PFSK-1 (cell line): ENCODE data around the gene PXK.

Experiments
- FOXP2 ChIP-seq: optimal IDR thresholded peaks from 2 replicates; pipeline ENCODE3; 2011; ENCODE audit warnings: borderline replicate concordance, control low read depth, inconsistent platforms; ENCODE audit not compliant: insufficient read depth; ENCODE audit errors: extremely low read length, extremely low read depth
- POLR2AphosphoS5 ChIP-seq: IDR thresholded peaks from 2 replicates; pipeline ENCODE4 v1.6.1; 2012; ENCODE audit warnings: low read depth, mild to moderate bottlenecking, control low read depth, low read length, moderate library complexity
- SIN3A ChIP-seq: IDR thresholded peaks from 2 replicates; pipeline ENCODE4 v1.6.1; 2012; ENCODE audit warnings: mild to moderate bottlenecking, low read length, moderate library complexity, borderline replicate concordance; ENCODE audit not compliant: insufficient read depth
- TAF1 ChIP-seq: IDR thresholded peaks from 2 replicates; pipeline ENCODE4 v1.6.1; 2012; ENCODE audit warnings: low read length, control low read depth, borderline replicate concordance; ENCODE audit not compliant: insufficient read depth
- TF ChIP-seq, protein P1 (sequence below), 2 experiments: IDR thresholded peaks; 2 replicates each; pipeline versions ENCODE4 v1.6.1 to v1.8.0; 2011 to 2012; ENCODE audit warnings: low read depth in 2 of 2, low read length in 2 of 2, control low read depth in 1 of 2, inconsistent platforms in 1 of 2, mild to moderate bottlenecking in 1 of 2, moderate library complexity in 1 of 2; ENCODE audit not compliant: insufficient read depth in 1 of 2

The PXK gene

DNA sequence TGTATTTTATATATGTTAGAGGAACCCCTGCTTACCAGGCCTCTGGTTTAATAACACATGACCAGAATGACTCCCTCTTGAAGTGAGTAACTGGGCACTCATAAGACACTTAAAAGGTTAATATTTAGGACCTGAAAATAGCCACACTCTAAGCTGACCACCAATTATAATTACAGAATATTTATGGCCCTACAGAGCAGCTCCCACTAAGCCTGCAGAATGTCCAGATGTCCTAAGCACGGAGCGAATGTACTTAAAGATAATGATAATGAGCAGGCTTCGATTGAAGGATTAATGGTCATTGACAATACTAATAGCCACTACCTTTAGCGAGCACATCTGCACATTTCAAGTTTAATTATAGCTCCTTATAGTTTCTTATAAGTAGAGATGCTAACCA lies 136.4 kb downstream of the PXK start:
- TF ChIP-seq TAF1, result no peak
- TF ChIP-seq, protein P1, sequence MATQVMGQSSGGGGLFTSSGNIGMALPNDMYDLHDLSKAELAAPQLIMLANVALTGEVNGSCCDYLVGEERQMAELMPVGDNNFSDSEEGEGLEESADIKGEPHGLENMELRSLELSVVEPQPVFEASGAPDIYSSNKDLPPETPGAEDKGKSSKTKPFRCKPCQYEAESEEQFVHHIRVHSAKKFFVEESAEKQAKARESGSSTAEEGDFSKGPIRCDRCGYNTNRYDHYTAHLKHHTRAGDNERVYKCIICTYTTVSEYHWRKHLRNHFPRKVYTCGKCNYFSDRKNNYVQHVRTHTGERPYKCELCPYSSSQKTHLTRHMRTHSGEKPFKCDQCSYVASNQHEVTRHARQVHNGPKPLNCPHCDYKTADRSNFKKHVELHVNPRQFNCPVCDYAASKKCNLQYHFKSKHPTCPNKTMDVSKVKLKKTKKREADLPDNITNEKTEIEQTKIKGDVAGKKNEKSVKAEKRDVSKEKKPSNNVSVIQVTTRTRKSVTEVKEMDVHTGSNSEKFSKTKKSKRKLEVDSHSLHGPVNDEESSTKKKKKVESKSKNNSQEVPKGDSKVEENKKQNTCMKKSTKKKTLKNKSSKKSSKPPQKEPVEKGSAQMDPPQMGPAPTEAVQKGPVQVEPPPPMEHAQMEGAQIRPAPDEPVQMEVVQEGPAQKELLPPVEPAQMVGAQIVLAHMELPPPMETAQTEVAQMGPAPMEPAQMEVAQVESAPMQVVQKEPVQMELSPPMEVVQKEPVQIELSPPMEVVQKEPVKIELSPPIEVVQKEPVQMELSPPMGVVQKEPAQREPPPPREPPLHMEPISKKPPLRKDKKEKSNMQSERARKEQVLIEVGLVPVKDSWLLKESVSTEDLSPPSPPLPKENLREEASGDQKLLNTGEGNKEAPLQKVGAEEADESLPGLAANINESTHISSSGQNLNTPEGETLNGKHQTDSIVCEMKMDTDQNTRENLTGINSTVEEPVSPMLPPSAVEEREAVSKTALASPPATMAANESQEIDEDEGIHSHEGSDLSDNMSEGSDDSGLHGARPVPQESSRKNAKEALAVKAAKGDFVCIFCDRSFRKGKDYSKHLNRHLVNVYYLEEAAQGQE (IDR thresholded peaks at IDR 0.05; ENCODE audit: insufficient read depth in 1 of 2, low read depth in 2 of 2, low read length in 2 of 2), result no peak
- TF ChIP-seq POLR2AphosphoS5, result no peak
- no peak for TF ChIP-seq FOXP2
- no peak for TF ChIP-seq SIN3A

DNA sequence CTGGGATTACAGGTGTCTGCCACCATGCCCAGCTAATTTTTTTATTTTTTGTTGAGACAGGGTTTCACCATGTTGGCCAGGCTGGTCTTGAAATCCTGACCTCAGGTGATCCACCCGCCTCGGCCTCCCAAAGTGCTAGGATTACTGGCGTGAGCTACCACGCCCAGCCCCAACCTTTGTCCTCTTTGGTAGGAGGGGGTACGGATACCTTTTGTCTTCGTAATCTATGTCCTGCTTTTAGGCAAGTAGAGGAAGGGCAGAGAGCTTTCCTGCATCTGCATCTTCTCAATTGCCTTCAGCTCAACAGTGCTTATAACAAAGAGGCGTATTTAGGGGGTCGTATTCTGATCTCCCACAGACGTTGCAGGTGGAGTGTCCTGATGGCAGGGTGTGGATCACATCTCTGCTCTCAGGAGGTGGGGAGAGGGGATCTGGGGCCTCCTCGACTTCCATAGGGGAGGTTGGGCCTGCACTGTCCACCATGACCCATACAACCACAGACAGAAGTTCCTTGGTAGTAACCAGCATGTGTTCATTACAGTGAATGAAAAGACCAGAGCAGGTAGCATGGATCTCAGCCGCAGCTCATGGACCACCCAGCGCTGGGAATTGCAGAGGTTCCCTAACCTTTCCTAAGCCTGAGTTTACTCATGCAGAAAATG lies 137.8 kb downstream of the PXK start:
- TF ChIP-seq TAF1, result no peak
- no peak for TF ChIP-seq POLR2AphosphoS5
- TF ChIP-seq SIN3A, result no peak
- TF ChIP-seq, protein P1 (IDR thresholded peaks at IDR 0.05; ENCODE audit: insufficient read depth in 1 of 2, low read depth in 2 of 2, low read length in 2 of 2), result no peak
- no peak for TF ChIP-seq FOXP2

DNA sequence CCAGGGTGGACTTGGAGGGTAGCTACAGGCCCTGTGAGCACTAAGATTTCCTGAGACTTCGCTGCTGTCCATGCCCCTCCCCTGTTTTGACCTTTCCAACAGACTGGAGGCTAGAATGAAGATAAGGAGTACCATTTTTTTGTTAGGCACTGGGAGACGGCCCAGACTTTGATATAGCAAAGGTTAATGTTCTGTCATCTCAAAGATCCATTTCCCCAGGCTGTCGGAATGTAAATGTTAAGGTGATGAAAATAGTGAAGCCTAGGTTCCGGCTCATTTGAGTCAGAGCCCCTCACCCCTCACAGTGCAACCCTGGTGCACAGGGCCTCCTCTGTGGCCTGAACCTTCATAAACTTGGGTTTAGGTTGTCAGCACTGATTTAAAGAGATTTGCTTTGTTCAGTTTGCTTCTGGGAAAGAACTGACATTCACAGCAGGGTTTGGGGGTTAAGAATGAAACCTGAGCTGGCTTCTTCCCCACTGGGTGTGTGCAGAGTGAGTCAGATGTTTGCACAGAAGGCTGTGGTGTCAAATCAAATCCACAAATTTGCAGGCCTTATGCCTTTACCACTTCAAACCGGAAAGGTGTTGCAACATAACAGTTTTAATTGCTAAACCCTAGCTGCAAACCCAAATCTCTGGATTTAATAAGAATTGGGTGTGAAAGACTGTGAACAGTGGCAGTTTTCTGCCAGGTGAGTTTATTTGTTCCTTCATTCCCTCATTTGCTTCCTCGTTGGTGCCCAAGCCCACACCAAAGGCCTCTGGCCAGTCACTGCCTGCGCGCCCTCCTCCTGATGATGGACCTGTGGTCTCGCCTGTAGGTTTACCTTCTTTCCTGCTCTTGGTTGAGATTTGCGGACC lies 138.6 kb downstream of the PXK start:
- TF ChIP-seq FOXP2 (peak; percentile 56), SIN3A (0 out of 2 replicates have a peak, but pooled peaks have one; percentile 15), TAF1 (peak; percentile 40; the same call in 1 of the 2 replicates), POLR2AphosphoS5 (no peak)
- TF ChIP-seq, protein P1 (IDR thresholded peaks at IDR 0.05; ENCODE audit: insufficient read depth in 1 of 2, low read depth in 2 of 2, low read length in 2 of 2), result no peak

DNA sequence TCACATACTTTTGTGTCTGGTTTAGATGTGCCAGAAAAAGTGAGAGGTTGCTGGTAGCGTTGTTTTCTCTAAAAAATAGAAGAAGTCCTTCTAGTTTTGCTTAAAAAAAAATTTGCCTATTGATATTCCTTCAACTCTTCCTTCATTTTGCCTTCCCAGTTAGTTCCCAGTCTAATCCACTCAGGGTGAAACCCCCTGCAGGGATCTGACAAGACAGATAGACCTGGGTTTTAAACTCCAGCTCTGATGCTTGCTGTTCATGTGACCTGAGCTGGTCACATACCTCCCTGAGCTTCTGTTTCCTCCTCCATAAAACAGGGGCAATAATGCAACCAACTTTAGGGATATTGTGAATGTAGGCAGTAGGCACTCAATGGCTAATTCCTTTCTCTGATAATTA lies 140.6 kb downstream of the PXK start:
- TF ChIP-seq POLR2AphosphoS5, result no peak

DNA sequence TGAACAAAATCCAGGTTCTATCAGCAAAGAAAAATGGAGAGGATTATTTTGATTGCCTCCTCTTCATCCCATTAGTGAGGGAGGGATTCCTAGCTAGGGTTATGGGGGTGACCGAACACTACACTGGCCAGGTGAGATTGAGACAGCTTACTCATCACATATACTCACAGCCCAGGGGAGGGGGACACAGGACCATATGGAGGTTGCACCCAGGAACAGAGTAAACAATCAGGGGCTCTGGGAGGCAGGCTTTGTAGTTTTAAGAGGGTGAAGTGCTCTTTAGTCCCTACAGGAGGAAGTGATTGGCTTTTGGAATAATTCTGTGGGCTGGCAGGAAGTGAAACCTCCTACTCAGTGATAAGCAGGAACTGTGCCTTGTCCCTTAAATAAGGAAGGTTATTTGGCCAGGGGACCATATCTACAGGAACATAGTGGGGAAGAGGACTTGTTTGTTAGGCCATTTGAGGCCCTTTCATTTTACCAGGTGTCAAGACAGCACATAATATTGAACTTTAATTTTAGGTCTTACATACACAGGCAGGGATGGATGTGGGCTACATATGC lies 141.7 kb downstream of the PXK start:
- TF ChIP-seq FOXP2 (no peak), SIN3A (no peak), POLR2AphosphoS5 (no peak), TAF1 (no peak)
- TF ChIP-seq, protein P1 (IDR thresholded peaks at IDR 0.05; ENCODE audit: insufficient read depth in 1 of 2, low read depth in 2 of 2, low read length in 2 of 2), result no peak
